ENCODE results near the gene BORCS6.
A peak's percentile ranks its signal among the peaks of the same experiment; 100 is the strongest.

DNA sequence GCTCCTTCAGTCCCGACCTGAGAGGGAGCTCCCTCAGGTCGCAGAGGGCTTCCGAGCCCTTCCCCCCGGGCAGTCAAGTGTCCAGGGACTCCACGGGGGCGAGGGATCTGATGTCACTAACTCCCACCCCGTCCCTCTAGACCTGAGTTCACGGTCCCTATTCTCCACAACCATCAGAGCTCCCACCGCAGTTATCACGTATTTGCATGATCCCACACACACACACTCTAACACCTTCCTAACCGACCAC is 34.1 kb downstream of the BORCS6 start:
- TF ChIP-seq, protein P1, sequence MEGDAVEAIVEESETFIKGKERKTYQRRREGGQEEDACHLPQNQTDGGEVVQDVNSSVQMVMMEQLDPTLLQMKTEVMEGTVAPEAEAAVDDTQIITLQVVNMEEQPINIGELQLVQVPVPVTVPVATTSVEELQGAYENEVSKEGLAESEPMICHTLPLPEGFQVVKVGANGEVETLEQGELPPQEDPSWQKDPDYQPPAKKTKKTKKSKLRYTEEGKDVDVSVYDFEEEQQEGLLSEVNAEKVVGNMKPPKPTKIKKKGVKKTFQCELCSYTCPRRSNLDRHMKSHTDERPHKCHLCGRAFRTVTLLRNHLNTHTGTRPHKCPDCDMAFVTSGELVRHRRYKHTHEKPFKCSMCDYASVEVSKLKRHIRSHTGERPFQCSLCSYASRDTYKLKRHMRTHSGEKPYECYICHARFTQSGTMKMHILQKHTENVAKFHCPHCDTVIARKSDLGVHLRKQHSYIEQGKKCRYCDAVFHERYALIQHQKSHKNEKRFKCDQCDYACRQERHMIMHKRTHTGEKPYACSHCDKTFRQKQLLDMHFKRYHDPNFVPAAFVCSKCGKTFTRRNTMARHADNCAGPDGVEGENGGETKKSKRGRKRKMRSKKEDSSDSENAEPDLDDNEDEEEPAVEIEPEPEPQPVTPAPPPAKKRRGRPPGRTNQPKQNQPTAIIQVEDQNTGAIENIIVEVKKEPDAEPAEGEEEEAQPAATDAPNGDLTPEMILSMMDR (IDR thresholded peaks at IDR 0.05): no peak
- peak in 1 of 4 donors; percentile 58 for TF ChIP-seq POLR2A (IDR thresholded peaks at IDR 0.05)

Data from esophagus squamous epithelium (tissue), 4 donors.